GM21786 (cell line): ENCODE results near the gene RPS6KC1.
A peak's percentile ranks its signal among the peaks of the same experiment; 100 is the strongest.
"Not testable (repeated sequence)": the region's sequence is repeated elsewhere in the genome, so short reads cannot be mapped to it uniquely, and the experiment has no call there.

Experiments
- ATAC-seq: cut with Tn5 transposase; IDR thresholded peaks from one replicate; pipeline ENCODE4 v1.9.1; 2021; ENCODE audit not compliant: unreplicated experiment

Gene RPS6KC1, protein sequence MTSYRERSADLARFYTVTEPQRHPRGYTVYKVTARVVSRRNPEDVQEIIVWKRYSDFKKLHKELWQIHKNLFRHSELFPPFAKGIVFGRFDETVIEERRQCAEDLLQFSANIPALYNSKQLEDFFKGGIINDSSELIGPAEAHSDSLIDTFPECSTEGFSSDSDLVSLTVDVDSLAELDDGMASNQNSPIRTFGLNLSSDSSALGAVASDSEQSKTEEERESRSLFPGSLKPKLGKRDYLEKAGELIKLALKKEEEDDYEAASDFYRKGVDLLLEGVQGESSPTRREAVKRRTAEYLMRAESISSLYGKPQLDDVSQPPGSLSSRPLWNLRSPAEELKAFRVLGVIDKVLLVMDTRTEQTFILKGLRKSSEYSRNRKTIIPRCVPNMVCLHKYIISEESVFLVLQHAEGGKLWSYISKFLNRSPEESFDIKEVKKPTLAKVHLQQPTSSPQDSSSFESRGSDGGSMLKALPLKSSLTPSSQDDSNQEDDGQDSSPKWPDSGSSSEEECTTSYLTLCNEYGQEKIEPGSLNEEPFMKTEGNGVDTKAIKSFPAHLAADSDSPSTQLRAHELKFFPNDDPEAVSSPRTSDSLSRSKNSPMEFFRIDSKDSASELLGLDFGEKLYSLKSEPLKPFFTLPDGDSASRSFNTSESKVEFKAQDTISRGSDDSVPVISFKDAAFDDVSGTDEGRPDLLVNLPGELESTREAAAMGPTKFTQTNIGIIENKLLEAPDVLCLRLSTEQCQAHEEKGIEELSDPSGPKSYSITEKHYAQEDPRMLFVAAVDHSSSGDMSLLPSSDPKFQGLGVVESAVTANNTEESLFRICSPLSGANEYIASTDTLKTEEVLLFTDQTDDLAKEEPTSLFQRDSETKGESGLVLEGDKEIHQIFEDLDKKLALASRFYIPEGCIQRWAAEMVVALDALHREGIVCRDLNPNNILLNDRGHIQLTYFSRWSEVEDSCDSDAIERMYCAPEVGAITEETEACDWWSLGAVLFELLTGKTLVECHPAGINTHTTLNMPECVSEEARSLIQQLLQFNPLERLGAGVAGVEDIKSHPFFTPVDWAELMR

DNA sequence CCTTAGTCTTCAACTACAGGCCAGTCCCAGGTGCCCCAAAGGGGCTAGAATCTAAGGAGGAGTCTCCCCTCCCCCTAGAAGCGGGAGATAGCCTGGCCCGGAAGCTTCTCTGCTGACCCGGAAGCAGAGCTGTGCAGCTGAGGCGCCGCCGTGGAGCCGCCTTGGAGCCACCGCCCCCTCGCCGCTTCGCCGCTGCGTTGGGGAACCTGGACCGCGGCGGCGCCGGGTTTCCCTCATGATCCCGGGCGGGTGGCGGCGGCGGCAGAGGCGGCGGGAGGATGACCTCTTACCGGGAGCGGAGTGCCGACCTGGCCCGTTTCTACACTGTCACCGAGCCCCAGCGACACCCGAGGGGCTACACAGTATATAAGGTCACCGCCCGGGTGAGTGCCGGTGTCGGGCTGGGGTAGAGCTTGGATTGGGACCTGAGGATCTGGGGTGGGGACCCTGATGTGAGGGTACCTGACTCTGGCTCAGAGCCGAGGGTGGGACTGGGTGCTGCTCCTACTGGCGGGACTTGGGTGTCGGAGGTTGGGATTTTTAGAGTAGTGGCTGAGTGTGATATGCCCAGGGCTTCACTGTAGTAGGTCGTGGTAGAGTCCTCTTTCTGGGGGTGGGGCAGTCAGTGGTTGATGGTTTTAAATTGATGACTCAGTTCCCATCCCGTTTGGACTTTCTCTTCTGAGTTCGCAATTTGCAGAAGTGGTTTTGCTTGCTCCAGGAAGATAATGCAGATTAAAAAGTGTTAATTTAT is at the start of gene RPS6KC1:
RPS6KC1 (plus strand) TSS at position 115 of the 754 bp plus-strand sequence; CDS start at position 279, 164 bp downstream.
- ATAC-seq: peak; percentile 98

DNA sequence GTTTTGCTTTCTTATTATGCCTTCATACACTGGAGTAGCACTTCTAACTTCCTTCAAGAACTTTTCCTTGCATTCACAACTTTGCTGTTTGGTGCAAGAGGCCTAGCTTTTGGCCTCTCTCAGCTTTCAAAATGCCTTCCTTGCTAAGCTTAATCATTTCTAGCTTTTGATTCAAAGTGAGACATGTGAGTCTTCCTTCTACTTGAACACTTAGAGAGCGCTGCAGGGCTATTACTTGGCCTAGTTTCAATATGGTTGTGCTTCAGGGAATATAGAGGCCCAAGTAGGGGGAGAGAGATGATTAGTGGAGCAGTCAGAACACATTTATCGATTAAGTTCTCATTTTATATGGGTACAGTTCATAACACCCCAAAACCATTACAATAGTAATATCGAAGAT is 47.8 kb upstream of the RPS6KC1 start:
- ATAC-seq: peak; percentile 76

DNA sequence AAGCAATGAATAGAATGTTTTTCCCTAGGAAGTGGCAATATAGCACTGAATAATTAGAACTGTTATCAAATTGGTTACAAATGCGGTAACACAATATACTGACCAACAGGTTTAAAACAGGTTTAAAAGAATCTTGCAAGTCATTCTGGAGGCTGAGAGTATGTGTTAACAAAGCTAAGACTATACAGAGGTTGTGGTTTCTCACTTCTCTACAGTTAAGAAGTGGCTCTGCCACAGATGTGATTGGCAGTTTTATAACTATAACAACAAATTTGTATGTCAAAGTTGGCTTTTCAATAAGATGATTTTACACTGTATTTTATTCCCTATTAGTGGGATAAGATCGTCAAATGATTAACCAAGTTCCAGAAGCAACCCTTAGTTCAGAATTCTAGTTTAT is 42.5 kb upstream of the RPS6KC1 start:
- ATAC-seq: peak; percentile 88

DNA sequence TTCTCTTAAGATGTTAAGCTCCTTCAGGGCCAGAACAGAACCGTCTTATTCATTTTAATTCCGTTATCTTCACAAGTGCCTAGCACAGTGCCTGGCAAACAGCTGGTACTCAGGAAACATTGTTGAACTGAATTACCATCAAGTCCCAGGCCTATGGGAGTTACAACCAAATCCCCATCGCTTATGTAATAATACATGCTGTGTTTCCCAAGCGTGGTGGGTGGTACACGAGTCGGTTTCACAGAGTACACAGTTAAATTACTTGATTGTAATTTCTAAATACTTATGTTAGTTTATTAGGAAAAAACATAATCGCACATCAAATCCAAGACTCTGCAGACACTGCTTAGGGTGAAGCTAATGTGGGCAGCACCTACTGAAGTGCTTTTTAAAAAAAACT is 36.4 kb upstream of the RPS6KC1 start:
- ATAC-seq: no peak

DNA sequence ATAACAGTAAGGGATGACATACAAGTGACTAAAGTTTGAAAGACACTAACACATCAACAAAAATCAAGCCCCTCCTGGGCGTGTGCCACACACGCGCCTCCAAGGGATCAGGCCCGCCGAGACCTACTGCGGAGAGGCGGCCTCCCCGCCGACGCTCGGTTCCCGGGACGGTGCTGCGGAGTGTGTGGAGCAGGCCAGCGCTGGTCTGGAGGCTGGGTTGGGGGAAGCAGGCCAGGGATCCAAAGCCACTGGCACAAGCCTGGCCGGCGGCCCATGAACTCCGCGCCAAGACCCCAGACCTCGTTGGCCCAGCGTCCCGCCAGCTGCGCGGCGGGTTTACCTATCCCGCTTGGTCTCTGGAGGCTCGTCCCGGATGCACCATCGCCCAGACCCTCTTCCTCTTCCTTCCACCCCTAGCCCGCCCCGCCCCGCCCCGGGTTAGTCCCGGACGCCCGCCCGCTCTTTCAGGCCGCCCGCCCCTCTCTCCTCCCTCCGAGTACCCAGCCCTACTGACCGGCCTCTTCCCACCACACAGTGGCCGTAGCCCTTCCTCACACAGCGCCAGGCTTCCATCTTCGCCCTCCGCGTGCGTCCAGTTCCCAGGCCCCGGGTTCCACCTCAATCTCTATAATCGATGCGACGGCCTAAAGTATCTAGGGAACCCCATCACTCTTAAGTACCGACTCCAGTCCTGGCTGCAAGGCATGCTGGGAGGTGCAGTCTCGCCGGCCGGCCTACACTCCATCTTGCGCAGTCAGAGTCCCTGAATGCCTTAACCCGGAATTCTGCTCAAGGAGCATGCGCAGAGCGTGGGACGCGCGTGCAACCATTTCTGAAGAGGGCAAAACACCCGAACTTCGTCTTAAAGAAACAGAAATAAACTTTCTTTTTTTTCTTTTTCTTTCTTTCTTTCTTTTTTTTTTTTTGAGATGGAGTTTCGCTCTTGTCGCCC is 35.7 kb upstream of the RPS6KC1 start, which contains the start of gene ANGEL2:
ANGEL2 (minus strand) TSS at position 769 of the 952 bp plus-strand sequence; CDS start at position 573, 196 bp downstream.
- ATAC-seq: peak; percentile 92

DNA sequence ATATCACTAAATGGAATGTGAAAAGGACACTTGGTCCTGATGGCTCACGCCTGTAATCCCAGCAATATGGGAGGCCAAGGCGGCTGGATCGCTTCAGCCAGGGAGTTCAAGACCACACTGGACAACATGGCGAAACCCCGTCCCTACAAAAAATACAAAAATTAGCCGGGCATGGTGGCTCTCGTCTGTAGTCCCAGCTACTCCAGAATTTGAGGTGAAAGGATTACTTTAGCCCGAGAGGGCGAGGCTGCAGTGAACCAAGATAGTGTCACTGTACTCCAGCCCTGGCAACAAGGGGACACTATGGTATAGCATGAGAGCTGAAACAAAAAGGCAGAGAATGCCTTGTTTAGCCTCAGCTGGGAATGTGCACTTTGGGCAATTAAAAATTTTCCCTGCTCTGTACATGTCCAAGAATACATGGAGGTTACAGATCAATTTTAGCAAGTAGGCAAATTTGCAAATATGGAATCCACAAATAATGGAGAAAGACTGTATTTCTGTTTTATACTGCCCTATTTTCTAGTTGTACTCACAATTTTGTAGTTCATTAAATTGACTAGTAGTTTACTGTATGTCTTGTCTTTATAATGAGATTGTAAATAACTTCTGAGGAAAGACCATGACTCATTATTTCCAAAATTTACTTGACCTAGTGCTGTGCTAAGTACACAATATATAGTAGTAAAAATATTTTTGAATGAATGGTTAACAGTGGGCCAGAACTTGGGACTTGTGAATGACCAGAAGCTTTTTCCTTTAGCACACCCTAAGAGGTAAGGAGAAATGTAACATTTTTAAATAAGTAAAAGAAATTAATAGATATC is 33.4 kb upstream of the RPS6KC1 start:
- ATAC-seq: no peak

DNA sequence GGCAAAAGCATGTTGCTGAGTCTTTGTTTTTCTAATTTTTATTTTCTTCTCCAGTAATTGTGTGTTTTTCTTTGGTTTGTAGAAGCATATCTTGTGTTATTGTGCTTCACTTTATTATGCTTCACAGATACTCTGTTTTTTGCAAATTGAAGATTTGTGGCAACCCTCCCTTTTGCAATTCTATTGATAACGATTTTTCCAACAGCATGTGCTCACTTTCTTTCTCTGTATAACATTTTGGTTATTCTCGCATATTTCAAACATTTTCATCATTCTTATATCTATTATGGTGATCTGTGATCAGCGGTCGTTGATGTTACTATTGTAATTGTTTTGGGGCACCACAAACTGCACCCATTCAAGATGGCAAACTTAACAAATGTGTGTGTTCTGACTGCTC is 31.6 kb upstream of the RPS6KC1 start:
- no peak for ATAC-seq

DNA sequence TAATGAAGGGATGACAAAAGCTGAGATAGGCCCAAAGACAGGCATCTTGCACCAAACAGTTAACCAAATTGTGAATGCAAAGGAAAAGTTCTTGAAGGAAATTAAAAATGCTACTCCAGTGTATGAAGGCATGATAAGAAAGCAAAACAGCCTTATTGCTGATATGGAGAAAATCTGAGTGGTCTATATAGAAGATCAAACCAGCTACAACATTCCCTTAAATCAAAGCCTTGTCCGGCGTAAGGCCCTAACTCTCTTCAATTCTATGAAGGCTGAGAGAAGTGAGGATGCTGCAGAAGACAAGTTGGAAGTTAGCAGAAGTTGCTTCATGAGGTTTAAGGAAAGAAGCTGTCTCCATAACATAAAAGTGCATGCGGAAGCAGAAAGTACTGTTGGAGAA is 31.0 kb upstream of the RPS6KC1 start:
- ATAC-seq: no peak

DNA sequence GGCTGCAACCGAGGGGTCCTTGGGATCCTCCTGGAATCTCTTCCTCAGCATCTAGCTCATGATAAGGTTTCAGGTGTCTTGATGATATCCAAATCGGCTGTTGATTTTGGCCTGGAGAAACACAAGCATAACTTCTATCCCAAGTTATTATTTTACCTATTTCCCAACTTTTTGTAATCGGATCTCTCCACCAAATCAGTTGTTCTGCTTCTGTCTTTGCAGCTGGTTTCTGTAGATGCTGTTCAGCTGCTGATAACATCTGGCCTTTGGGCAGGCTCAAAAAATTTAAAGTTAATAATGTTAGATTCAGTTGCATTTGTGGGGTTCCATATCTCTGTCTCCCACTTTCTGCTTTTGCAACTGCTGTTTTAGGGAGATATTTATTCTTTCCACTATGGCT is 24.0 kb upstream of the RPS6KC1 start:
- ATAC-seq: not testable (repeated sequence)

DNA sequence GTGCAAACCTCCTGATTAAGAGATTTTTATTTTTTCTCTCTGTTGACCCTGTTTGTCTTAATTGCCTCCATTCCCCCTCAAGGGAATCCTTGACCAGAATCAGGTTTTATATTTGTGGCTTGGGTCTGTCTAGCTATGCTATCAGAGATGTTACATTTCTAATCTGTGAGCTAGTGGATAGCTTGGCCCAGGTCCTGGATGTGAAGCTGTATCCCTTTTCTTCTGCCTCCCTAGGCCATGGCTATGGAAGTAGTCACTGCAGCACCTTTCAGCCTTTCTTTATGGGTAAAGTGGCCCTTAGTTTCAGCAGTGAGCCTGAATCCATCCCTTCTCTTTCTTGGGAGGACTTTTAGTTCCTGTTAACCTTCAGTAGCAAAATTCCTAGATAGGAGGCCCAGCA is 18.4 kb upstream of the RPS6KC1 start:
- ATAC-seq: no peak

DNA sequence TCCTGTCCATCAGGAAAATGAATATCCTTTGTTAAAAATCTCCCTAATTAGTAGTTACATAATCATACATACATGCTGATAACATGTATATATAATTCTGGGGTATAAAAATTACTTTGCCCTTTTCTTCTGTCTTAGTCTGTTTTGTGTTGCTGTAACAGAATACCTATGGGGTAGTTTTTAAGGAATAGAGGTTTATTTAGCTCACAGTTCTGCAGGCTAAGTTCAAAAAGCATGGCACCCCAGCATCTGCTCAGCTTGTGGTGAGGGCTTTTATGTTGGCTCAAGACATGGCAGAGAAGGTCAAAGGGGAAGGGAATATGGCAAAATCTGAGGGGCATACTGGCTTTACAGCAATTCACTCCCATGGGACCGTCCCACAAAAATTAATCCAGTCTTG is 16.3 kb upstream of the RPS6KC1 start:
- no peak for ATAC-seq

DNA sequence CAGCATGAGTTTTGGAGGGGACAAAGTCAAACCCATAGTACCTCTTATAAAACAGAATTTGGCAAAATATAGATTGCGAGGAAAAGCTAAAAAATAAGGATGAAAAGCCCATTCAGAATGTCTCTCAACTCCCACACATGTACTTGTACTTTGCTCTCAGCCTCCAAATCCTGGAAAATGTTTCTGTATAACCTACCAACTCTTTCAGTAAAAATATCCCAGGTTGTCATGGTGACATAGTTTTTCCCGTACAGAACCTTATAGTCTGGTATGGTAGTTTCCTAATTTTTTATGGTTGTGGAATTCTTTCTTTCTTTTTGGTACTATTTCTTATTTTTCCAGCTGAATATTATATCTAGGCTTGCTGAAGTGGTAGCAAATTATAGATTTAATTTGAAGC is 15.5 kb upstream of the RPS6KC1 start:
- ATAC-seq: no peak

DNA sequence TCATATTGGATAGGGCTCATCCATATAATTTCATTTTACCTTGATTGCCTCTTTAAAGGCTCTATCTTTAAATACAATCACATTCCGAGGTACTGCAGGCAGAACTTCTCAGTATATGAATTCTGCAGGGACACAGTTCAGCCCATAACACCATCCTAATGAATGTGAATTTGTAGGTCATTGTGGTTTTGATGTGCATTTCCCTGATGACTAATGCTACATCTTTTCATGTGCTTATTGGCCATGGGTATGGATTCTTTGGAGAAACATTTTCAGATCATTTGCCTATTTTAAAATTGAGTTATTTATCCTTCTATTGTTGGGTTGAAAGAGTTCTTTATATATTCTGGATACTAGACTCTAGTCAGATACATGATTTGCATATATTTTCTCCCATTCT is 9.6 kb upstream of the RPS6KC1 start:
- no peak for ATAC-seq

DNA sequence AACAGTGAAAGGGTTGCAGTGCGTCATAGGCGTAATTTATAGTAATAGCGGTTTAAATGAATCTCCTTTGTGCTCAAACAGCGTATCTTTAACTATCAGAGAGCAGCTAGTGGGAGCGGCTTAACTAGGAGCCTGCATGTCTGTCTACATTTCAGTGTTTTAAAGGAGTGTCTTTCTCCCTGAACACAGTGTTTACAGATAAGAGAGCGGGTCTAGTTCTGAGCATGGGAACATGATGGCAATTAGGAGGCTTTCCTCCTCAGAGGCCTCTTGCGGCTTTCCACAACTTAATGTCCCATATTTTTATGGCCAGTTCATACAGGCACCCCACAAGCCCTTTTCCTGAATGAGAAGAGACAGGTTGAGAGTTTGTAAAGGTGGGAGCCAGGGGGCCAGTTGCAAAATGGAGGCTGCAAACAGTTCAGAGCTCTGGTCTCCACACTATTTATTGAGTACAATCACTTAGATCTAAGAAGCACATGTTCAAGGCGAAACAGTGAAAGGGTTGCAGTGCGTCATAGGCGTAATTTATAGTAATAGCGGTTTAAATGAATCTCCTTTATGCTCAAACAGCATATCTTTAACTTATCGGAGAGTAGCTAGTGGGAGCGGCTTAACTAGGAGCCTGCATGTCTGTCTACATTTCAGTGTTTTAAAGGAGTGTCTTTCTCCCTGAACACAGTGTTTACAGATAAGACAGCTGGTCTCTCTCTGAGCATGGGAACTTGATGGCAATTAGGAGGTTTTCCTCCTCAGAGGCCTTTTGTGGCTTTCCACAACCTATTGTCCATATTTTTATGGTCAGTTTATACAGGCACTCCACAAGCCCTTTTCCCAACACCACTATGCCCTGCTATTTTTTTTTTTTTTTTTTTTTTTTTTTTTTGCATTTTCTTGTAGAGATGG is 5.5 kb upstream of the RPS6KC1 start:
- ATAC-seq: not testable (repeated sequence)

DNA sequence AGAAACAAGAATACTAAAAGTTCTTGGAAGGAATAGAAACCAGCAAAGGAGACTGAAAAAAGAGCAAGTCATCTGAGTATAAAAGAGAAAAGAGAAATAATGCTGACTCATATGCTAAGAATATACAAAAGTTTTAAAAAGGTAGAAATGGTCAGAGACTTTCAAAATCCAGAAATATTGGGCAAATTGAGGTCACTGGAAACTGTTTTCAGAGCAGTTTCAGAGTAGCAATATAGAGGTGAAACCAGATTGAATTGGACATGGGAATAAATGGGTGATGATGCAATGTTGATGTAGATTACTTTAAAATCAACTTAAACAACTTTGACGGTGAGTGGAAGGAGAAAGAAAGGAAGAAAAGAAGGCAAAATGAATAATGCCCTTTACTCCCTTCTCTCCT is 1.8 kb upstream of the RPS6KC1 start:
- ATAC-seq: no peak

DNA sequence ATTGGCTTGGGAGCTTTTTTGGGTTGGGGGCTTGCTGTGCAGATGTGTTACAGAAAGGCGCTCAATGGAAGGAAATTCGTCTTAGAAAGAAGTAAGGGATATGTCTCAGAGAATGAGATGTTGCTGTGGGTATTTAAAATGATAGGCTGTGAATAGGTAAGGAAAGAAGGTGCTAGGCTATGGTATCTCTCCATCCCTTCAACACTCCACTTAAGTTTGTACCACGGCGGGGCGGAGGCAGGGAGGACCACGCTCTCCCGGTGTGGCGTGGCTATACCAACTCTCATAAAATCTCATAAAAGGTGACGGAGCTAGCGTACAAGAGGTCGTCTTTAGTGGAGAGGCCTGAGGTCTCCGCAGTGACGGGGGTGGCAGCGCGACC is 305 bp upstream of the RPS6KC1 start:
- peak; percentile 25 for ATAC-seq

DNA sequence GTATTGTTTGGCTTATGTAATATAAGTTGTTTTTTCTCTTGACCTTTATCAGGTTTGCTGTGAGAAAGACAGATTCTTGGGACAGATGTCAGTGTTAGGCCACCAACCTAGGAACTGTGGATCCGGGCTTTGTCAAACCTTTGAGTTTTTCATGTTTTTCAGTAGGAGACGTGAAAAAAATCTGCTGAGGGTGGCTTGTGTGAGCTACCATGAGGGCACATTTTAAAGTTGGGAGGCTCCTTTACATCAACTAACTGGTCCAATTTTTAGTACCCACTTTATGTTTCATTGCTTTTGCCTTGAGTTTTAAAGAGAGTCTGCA is 801 bp downstream of the RPS6KC1 start:
- ATAC-seq: no peak

DNA sequence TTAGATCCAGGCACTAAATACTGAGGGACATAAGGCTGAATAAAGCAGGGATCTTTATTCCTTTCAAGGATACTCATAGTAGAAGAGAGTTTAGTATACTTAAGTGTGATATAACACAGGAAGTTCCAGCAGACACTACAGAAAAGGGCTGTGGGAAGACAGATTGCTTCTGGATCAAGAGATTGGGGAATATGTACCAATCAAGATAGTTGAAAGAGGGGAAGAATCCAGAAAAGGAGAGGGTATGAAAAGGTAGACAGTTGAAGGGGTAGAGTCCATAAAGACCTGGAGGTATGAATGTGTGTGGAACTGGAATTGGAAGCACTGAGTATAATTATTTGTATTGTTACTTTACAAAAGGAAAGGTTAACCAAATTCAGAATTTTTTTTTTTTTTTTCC is 2.4 kb downstream of the RPS6KC1 start:
- ATAC-seq: no peak
